ENCODE results near the gene SMCO1.
"Not testable (repeated sequence)": the region's sequence is repeated elsewhere in the genome, so short reads cannot be mapped to it uniquely, and the experiment has no call there.

SMCO1 gene, protein sequence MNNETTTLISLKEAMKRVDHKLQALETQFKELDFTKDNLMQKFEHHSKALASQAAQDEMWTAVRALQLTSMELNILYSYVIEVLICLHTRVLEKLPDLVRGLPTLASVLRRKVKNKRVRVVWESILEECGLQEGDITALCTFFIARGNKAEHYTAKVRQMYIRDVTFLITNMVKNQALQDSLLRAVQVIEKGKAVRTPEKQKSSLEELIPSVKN

DNA sequence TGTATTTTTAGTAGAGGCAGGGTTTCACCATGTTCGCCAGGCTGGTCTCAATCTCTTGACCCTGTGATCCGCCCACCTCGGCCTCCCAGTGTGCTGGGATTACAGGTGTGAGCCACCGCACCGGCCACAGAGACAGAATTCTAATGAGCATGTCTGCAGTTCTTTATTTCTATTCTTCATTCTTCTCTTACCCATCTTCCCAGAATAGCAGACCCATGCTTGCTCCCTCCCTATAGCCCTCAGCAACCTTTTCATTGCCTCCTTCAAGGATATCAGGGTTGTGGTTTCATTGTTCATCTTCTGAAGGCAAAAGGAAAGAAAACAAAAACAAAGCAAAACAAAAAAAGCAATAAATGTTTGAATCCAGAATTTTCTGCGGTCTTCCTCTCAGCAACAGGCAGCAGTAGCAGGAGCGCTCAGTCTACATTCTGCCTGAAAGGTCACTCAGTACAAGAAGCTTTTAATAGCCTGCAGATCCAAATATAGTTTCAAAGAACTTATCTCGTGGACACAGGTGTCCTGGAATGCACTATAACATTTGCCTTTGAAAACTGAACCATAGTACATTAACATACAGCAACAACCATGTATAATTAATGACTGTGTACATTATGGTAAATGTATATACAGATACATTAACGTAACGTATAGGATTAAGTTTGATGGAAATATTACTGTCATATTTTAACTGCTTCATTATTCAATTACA, at the start of gene SMCO1:
SMCO1 (minus strand) TSS at position 434 of the 709 bp plus-strand sequence; CDS start at position 297, 137 bp downstream.
- no peak for DNase-seq

DNA sequence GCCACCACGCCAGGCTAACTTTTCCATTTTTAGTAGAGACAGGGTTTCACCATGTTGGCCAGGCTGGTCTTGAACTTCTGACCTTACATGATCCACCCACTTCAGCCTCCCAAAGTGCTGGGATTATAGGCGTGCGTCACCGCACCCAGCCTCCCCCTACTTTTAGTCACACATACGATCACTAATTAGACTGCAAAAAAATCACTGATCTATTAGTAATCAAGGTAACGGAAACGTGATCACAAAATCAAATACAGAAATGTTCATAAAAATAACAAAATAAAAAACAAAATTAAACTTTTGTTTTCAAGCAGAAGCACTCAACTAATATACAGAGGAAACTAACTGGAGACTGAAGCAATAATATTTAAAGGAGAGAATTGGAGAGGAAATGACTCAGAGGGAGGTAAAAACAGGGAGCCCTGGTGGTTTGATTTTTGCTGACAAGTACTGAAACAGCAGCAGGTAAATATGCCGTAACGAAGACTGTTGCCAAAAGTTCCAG, 48.6 kb upstream of the SMCO1 start:
- no peak for DNase-seq

DNA sequence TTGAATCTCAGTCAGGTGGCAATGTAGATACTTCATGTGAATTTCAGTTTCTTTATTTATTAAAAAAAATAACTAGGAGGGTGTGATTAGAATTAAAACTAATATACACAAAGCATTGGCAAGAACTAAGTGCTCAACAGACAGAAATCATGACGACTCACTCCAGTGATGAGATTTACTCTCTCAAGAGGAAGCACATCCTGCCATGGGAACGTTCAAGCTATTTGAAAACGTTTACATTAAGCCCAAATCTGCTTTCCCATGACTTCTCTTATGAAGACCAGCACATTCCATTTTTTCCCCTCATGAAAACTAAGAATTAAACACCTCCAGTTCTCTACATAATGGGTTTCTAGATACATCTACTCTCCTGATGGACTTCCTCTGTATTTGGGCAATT, 44.7 kb upstream of the SMCO1 start:
- DNase-seq = no peak

DNA sequence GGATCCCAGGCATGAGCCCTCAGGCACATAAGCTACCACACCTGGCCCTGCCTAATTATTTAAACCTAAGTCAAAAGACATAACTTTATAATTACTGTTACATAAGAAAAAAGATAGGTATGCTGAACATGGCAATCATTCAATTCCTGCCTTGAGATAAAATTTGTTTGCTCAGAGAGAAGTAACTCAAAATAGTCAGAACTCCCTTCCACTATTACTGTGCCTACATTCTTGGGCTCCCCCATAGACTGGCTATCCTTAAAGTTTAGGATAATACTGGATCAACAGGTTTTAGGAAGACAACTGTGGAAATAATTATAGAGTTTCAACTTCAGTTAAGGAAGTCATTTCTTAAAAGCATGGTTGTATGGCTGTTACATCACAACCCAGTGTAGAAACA, 43.3 kb upstream of the SMCO1 start:
- DNase-seq = no peak

DNA sequence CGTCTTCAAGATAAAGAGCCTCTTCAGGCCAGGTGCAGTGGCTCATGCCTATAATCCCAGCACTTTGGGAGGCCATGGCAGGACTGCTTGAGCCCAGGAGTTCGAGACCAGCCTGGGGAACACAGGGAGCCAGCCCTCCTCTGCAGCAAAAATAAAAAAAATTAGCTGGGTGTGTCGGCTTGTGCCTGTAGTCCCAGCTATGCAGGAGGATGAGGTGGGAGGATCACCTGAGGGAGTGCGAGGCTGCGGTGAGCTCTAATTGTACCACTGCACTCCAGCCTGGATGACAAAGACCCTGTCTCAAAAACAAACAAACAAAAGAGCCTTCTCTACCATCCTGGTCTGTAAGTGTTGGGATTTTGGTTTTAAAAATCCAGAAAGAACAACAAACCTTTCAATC, 42.1 kb upstream of the SMCO1 start:
- no peak for DNase-seq

DNA sequence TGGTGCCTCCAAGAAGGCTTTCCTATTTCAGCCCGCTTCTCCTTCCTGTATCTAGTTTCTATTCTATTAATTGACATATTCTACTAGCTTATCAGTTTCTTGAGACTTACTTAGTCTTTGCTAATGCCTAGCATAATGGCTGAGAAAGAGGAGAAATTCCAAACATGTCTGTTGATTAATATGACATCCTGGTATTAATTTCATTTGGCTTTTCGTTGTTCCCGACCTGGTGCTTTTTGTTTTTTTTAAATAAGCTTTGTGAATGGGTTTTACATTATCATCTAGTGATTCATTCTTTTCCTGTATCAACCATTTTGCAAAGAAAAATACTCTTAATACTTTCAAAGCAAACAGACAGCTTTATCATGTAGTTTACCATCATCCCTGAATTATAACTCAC, 40.1 kb upstream of the SMCO1 start:
- no peak for DNase-seq

DNA sequence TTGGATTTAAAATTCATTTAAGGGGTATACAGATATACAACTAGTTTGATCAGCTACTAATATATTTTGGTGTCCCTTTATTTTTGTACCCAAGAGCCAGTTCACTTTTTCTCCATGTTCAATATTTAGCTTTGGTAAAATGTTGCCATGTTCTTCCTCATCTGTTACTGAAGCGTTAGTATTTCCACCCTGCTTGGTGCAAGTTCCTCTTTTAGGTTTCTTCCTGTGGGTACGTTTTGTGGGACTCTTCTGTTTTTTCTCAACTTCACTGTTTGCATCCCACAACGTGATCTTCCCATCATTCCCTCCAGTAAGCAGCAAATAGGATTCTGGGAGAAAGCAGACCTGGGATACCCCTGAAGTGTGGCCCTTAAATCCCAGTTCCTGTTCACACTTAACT, 39.1 kb upstream of the SMCO1 start:
- no peak for DNase-seq

DNA sequence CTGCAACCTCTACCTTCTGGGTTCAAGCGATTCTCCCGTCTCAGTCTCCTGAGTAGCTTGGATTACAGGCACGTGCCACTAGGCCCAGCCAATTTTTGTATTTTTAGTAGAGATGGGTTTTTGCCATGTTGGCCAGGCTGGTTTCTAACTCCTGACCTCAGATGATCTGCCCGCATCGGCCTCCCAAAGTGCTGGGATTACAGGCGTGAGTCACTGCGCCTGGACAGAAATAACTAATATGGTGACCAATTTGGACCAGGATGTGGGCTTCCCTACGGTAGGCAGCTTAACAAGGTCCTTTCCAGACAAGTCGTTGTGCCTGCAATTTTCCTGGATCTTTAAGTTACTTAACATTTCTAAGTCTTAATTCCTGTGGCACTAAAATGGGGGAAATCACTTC, 38.4 kb upstream of the SMCO1 start:
- no peak for DNase-seq

DNA sequence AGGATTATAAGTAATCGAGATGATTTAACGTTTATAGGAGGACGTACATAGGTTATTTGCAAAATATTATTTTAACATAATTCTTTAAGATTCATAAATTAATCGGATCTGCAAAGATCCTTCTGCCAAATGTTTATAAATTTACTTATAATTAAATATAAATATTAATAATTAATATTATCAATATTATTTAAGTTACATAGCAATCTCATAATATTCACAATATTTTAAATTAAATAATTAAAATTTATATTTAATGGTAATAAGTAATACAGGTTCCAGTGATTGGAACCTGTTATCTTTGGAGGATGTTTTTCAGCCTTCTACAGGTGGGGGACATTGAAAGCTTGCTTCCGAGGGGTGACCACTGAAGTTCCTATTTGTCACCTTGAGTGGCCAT, 37.1 kb upstream of the SMCO1 start:
- DNase-seq = no peak

DNA sequence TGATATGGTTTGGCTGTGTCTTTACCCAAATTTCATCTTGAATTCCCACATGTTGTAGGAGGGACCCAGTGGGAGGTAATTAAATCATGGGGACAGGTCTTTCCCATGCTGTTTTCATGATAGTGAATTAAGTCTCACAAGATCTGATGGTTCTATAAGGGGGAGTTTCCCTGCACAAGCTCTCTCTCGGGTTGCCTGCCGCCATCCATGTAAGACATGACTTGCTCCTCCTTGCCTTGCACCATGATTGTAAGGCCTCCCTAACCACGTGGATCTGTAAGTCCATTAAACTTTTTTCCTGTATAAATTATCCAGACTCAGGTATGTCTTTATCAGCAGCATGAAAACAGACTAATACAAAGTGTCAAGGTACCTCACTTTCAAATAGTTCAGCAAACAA, 35.0 kb upstream of the SMCO1 start:
- not testable (repeated sequence) for DNase-seq

DNA sequence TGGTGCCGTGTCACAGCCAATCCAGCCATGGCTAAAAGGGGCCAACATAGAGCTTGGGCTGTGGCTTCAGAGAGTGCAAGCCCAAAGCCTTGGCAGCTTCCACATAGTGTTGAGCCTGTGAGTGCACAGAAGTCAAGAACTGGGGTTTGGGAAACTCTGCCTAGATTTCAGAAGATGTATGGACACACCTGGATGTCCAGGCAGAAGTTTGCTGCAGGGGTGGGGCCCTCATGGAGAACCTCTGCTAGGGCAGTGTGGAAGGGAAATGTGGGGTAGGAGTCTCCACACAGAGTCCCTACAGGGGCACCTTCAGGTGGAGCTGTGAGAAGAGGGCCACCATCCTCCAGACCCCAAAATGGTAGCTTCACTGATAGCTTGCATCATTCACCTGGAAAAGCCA, 34.2 kb upstream of the SMCO1 start:
- DNase-seq = not testable (repeated sequence)

DNA sequence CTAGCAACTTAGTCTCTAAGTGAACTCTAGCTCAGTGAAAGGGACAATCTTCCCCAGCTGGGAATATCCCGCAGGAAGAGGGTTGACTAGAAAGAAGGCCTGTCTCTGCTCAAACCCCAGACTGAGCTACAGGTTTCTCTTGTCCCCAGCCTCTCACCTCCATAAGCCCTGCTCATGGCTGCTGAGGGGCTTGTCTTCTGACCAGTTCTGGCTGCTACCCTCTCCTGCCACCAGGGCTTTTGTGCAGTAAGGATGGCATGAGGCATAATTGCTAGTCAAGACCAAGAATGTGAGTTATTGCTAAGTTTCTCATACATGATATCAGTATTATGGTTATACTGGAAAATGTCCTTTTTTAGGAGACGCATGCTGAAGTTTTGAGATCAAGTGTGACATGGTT, 31.9 kb upstream of the SMCO1 start:
- DNase-seq = no peak

DNA sequence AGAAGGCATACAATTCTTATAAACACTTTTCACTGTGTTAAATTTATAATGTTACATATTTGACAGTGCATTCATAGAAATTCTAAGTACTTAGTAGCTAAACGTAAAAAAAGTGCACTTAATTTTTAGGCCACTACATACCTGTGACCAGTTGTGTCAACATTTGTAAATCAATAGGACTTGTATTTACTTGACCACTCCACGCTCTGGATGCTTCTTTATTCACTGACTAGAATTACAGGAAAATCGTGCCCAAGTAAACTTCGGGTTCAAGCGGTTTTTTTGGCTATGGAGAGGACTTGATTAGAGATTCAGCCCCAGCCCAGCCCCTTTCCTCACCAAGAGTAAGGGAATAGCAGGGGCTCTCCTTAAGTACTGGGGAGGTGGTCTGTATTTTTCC, 31.4 kb upstream of the SMCO1 start:
- no peak for DNase-seq

DNA sequence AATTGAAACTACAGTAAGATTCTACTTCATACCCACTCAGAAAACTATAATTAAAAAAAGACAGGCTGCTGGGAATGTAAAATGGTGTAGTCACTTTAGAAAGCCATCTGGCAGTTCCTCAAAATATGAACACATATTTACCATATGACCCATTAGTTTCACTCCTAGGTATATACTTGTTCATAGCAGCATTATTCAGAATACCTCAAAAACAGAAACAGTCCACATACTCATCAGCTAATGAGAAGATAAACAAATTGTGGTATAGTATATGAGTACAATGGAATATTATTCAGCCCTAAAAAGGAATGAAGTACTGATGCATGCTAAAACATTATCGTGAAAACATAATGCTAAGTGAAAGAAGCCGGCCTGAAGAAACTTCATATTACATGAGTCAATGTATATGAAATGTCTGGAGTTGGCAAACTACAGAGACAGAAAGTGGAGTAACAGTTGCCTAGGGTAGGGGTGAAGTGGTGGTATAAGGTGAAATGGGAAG, 29.4 kb upstream of the SMCO1 start:
- DNase-seq = no peak

DNA sequence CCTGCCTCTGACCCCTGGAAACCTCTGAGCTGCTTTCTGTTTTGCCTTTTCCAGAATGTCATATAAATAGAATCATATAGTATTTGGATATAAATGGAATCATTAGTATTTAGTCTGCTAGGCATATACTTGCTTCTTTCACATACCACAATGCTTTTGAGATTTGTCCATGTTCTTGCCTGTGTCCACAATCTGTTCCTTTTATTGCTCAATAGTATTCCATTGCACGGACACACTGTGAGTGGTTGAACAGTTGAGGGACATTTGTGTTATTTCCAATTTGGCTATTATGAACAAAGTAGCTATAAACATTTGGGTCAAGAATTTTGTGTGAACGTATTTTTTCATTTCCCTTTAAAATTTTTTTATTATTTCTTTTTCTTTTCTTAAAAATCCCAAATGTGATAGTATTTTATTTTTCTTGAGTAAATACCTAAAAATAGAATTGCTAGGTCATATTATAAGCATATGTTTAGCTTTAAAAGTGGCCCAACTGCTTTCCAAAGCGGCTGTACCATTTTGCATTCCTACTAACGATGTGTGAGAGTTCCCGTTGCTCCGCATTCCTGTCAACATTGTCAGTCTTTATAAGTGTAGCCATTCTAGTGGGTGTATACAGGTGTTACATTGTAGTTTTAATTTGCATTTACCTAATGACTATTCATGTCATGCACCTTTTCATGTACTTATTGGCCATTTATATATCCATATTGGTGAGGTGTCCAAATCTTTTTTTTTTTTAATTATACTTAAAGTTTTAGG, 26.7 kb upstream of the SMCO1 start:
- no peak for DNase-seq

DNA sequence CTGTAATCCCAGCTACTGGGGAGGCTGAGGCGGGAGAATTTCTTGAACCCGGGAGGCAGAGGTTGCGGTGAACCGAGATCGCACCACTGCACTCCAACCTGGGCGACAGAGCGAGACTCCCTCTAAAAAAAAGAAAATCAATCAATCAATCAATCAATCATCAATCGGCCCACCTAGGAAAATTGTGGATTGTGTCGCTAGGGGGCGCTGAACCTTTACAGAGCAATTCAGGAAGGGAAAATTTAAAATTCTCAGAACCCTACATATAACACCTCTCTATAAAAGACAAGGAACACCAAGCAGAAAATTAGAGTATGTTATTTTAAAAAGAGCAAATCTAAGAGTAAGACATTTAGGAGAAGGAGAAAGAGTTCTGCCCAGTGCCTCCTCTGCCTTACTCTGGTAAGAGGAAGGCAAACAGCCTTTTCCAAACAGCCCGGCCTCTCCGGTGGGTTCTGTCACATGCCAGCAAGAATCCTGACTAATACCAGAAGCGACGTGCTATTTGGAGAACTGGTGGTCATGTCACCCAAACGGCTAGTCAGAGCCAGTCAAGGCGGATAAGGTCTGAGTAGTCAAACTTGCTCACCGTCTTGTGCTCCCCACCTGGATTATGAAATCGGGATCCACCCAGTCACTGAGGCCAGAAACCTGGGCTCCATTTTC, 22.3 kb upstream of the SMCO1 start:
- DNase-seq = no peak

DNA sequence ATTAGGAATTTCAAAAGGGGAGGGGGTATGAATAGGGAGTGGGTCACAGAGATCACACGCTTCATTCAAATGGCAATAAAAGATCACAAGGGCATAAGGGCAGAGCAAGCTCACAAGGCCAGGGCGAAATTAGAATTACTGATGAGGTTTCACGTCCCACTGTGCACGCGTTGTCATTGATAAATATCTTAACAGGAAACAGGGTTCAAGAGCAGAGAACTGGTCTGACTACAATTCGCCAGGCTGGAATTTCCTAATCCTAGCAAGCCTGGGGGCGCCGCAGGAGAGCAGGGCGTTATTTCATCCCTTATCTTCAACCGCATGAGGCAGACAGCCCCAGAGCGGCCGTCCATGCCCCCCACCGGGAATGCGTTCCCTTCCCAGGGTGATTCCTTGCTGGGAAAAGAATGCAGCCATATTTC, 18.1 kb upstream of the SMCO1 start:
- no peak for DNase-seq

DNA sequence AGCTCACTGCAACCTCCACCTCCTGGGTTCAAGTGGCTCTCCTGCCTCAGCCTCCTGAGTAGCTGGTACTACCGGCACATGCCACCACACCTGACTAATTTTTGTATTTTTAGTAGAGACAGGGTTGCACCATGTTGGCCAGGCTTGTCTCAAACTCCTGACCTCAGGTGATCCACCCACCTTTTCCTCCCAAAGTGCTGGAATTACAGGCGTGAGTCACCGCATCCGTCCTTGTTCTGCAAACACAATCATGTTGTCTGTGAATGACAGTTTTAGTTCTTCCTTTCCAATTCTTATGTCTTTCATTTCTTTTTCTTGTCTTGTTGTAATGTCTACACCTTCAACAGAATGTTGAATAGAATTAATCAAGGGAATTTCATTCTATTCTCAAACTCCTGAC, 16.3 kb upstream of the SMCO1 start:
- no peak for DNase-seq

DNA sequence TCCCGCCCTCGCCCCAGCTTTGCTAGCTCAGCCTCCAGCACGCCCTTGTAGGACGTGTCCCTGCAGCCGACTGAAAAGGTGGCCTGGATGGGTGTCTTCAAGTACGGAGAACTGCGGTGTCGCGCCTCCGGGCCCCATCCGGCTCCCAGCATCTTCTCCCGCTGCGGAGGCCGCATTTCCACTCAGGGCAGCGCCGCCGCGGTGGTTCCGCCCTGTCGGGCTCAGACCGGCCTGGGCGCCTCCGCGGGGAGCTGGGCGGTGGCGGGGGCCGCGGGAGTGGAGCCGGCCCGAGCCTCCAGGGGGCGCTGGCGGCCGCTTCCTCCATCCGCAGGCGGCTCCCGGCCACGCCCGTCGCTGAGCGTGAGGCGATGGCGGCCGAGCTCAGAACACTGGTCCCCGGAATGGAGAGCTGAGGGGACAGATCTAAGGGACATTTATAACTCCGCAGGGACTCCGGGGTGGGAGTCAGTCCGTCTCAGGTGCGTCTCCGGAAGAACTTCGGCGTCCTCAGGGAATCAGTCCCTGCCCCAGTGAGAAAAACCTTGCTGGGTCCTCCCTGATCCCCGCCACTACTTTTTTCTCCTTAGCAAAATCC, 13.6 kb upstream of the SMCO1 start:
- DNase-seq = no peak

DNA sequence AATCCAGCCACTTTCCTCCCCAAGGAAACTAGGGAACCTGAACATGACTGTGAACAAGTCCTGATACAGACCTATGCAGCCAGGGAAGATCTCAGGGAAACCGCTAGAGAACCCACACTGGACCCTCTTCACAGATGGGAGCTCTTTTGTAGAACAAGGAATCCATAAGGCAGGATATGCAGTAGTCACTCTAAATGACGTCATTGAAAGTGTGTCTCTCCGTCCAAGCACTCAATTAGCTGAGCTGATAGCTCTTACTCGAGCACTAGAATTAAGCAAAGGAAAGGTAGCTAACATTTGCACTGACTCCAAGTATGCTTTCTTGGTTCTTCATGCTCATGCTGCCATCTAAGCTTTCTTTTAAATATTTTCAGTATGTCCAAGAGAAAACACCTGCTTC, 10.0 kb upstream of the SMCO1 start:
- DNase-seq = no peak

DNA sequence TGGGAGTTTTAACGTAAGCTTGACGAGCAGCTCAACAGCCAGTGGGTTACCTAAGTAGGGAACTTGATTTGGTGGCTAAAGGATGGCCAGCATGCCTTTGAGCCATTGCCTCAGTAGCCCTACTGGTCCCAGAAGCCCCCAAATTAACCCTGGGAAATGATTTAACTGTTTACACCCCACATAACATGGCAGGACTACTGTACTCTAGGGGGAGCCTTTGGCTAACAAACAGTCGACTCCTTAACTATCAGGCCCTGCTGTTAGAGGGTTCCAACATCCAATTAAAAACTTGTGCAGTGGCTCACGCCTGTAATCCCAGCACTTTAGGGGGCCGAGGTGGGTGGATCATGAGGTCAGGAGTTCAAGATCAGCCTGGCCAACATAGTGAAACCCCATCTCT, 9.4 kb upstream of the SMCO1 start:
- DNase-seq = no peak

DNA sequence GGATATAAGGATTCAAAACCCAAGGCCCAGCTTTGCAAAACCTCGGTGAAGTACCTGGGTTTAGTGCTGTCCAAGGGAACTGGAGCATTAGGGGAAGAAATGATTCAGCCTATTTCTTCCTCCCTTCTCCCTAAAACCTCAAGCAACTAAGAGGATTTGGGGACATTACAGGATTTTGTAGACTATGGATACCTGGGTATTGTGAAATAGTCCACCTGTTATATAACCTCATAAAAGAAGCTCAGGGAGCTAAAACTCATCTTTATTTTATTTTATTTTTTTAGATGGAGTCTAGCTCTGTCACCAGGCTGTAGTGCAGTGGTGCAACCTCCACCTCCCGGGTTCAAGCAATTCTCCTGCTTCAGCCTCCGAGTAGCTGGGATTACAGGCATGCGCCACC, 8.7 kb upstream of the SMCO1 start:
- no peak for DNase-seq

DNA sequence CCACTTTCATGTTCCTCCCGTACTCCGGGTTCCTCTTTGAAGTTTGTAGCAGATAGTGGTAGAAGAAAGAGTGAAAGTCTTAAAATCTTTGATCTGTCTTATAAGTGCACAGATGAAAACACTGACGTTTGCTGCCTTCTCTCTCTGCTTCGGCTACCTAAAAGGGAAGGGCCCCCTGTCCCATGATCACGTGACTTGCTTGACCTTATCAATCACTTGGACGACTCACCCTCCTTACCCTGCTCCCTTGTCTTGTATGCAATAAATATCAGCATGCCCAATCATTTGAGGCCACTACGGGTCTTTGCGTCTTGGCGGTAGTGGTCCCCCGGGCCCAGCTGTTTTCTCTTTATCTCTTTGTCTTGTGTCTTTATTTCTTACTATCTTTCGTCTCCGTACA, 6.1 kb upstream of the SMCO1 start:
- DNase-seq = not testable (repeated sequence)

Data from NCI-H2107 (cell line).